NCI-H526 (cell line): Measurements from ENCODE around the gene AIM2.

Source experiments
- DNase-seq, 2 experiments: peaks; one replicate each; lab custom pipeline; 2025; lab: John Stamatoyannopoulos, UW

Gene AIM2

DNA sequence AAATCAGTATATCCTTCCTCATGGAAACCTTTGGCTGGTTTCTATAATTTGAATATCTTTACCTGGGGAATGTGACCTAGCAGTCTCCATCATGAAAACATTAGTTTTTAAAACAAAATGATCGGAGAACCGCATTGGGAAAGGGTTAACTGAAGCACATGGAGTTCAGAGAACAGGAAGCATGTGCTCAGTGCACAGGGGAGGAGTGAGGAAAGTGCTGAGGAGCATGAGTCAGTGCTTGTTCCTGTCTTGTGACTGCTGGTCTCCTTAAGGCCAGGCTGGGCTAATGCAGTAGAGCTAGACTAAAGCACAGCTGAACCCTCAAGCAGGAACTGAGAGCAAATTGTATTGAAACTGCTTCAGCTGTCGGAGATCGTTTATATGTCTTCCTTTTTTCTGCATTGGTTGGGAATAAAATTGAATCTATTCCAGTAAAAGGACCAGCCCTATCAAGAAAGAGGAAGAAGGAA is 61.1 kb downstream of the AIM2 start:
- DNase-seq: no peak

DNA sequence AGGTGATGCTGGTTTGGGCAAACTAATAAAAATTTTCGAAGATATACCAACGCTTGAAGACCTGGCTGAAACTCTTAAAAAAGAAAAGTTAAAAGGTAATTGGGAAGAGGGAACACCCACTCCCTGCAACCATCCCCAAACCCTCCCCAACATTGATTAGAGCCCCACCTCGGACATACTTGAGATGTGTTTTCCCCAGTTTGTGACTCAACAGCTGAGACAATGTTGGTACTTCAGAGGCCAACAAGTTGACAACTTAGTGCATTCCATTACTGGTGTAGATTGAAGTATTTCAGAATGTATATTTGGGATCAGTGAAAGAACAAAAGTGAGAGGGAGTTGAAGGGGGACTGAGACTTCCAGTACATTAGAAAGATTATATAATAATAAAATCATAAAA is 61.7 kb downstream of the AIM2 start:
- DNase-seq: no peak

DNA sequence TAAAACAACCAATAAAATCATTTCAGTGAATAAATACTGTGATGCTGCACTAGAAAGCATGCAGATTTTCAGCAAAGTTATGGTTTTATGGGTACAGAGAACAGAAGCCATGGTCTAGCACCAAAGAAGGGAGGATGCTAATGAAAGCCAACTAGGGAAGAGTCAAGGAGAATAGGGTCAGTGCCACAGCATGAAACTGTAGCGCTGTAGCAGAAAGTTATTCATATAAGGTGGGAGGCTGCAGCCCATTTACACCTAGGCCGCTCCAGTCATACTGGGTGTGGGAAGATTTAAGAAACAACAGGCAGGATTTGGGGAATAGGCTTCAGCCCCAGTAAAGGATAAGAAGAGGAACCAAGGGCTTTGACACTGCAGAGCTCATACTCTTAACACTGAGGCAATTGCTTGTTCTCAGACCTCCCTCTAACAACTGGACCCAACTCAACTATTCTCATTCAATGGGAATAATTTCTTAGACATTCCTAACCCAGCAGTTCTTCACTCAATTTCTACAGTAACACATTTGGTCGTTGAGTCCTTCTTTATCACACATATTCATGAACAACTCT is 62.5 kb downstream of the AIM2 start:
- no peak for DNase-seq

DNA sequence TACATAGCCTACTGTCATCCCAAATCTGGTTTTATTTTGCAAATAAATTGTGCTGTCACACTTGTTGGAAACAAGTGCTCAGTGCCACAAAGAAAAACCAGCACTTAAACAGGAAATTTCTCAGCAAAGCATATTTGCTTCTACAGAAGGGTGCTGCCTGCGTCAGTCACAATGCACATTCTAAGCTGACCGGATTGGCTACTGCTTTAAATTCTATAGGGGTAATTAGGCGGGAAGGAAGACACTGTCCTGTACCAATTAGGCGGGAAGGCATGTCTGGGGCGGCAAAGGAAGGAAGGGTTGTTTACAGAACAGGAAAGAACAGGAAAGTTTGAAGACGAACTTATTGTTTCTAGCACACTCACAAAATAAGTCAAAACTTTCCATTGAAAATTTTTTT is 64.1 kb downstream of the AIM2 start:
- DNase-seq: no peak
